Measurements from ENCODE around the gene VWCE.

DNA sequence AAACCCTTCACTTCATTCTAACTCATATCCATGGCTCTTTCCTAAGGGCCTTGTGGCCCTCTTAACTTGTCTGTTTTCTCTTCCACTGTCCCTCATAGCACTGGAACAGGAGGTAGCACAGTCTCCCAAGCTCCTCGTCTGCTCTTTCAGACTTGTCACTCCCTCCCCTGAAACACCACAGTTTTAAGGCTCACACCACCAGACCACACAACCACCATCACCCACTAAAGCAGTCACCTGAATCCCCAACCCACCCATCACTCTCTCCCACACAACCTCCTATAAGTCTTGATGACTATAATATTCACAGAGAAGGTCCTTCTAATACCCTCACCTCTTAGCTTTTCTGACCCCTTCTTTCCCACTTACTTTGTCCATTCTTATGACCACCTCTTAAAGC, 11.1 kb upstream of the VWCE start:
- TF ChIP-seq POLR2A (IDR thresholded peaks at IDR 0.05): no peak
- TF ChIP-seq, protein P1, sequence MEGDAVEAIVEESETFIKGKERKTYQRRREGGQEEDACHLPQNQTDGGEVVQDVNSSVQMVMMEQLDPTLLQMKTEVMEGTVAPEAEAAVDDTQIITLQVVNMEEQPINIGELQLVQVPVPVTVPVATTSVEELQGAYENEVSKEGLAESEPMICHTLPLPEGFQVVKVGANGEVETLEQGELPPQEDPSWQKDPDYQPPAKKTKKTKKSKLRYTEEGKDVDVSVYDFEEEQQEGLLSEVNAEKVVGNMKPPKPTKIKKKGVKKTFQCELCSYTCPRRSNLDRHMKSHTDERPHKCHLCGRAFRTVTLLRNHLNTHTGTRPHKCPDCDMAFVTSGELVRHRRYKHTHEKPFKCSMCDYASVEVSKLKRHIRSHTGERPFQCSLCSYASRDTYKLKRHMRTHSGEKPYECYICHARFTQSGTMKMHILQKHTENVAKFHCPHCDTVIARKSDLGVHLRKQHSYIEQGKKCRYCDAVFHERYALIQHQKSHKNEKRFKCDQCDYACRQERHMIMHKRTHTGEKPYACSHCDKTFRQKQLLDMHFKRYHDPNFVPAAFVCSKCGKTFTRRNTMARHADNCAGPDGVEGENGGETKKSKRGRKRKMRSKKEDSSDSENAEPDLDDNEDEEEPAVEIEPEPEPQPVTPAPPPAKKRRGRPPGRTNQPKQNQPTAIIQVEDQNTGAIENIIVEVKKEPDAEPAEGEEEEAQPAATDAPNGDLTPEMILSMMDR (IDR thresholded peaks at IDR 0.05): no peak
